GM23338 (cell line): Measurements from ENCODE around the gene CGREF1. TPM values are rescaled to one million over a fixed set of nuclear protein-coding genes. Genes with fewer than 3 reads are reported as not detected.

ENCODE experiments used
- ATAC-seq: fragments of 200-7000 bp; cut with Tn5 transposase; 3 replicates; pipeline ENCODE4 v1.9.1; 2020
- DNase-seq: peaks from one replicate; pipeline ENCODE4 v3.0.0-alpha.2; 2015; ENCODE audit warnings: low spot score
- H2AFZ ChIP-seq: fragments of 200-600 bp; sonication (generic); 2 replicates; pipeline ENCODE4 v1.8.0; 2016; ENCODE audit warnings: antibody characterized with exemption, mild to moderate bottlenecking, moderate library complexity
- H3F3A ChIP-seq: fragments of 200-600 bp; sonication (generic); replicated peaks from 2 replicates; pipeline ENCODE4 v1.8.0; 2017; ENCODE audit warnings: antibody characterized with exemption, mixed run types, low read depth
- H3K27ac ChIP-seq: fragments of 200-600 bp; sonication (generic); 2 replicates; pipeline ENCODE4 v1.6.1; 2016; ENCODE audit warnings: low read depth
- H3K27me3 ChIP-seq: fragments of 200-600 bp; sonication (generic); 2 replicates; pipeline ENCODE4 v1.8.0; 2016; ENCODE audit warnings: mild to moderate bottlenecking, mixed run types, moderate library complexity; ENCODE audit not compliant: insufficient read depth
- H3K36me3 ChIP-seq: fragments of 200-600 bp; sonication (generic); 2 replicates; pipeline ENCODE4 v1.8.0; 2016; ENCODE audit warnings: mild to moderate bottlenecking; ENCODE audit not compliant: insufficient read depth
- H3K4me1 ChIP-seq: fragments of 200-600 bp; sonication (generic); 2 replicates; pipeline ENCODE4 v1.8.0; 2016; ENCODE audit warnings: mild to moderate bottlenecking, moderate library complexity; ENCODE audit not compliant: insufficient read depth
- H3K4me2 ChIP-seq: fragments of 200-600 bp; sonication (generic); 2 replicates; pipeline ENCODE4 v1.7.1; 2017; ENCODE audit warnings: mixed run types
- H3K4me3 ChIP-seq: fragments of 200-600 bp; sonication (generic); 2 replicates; pipeline ENCODE4 v1.6.1; 2016; ENCODE audit warnings: mixed run types
- H3K79me2 ChIP-seq: fragments of 200-600 bp; sonication (generic); replicated peaks from 2 replicates; pipeline ENCODE4 v1.8.0; 2017; ENCODE audit warnings: mild to moderate bottlenecking; ENCODE audit not compliant: insufficient read depth
- H3K9me2 ChIP-seq: fragments of 200-600 bp; sonication (generic); 2 replicates; pipeline ENCODE4 v1.8.0; 2017; ENCODE audit not compliant: insufficient read depth
- H4K20me1 ChIP-seq: fragments of 200-600 bp; sonication (generic); replicated peaks from 2 replicates; pipeline ENCODE4 v1.8.0; 2017; ENCODE audit warnings: mild to moderate bottlenecking; ENCODE audit not compliant: insufficient read depth
- H3K27ac Mint-ChIP-seq: 2 replicates; pipeline ENCODE4 v1.8.0; 2020; ENCODE audit warnings: inconsistent platforms, mild to moderate bottlenecking, moderate library complexity, mixed read lengths
- H3K27me3 Mint-ChIP-seq: 3 replicates; pipeline ENCODE4 v1.8.0; 2022; ENCODE audit warnings: low read depth, mild to moderate bottlenecking, moderate library complexity, mixed read lengths, inconsistent platforms; ENCODE audit not compliant: insufficient read depth, poor library complexity
- H3K36me3 Mint-ChIP-seq: 3 replicates; pipeline ENCODE4 v1.8.0; 2021; ENCODE audit warnings: low read depth, mild to moderate bottlenecking, inconsistent platforms, moderate library complexity, mixed read lengths
- H3K4me1 Mint-ChIP-seq: 3 replicates; pipeline ENCODE4 v1.8.0; 2020; ENCODE audit warnings: mild to moderate bottlenecking, inconsistent platforms, mixed read lengths
- H3K4me3 Mint-ChIP-seq: 3 replicates; pipeline ENCODE4 v1.8.0; 2021; ENCODE audit warnings: moderate library complexity, mild to moderate bottlenecking, inconsistent platforms, mixed read lengths
- H3K9me3 Mint-ChIP-seq: 3 replicates; pipeline ENCODE4 v1.8.0; 2020; ENCODE audit warnings: moderate library complexity, mild to moderate bottlenecking, inconsistent platforms, mixed read lengths
- CREB1 ChIP-seq: fragments of 250-450 bp; sonication (Bioruptor Pico); IDR thresholded peaks from 2 replicates; pipeline ENCODE4 v1.5.0; 2020; ENCODE audit warnings: low read depth, mild to moderate bottlenecking, moderate library complexity
- EZH2phosphoT487 ChIP-seq: fragments of 200-600 bp; sonication (generic); IDR thresholded peaks from one replicate; pipeline ENCODE4 v1.8.1; 2018; ENCODE audit warnings: antibody characterized with exemption; ENCODE audit not compliant: unreplicated experiment
- JUNB ChIP-seq: IDR thresholded peaks from one replicate; pipeline ENCODE4 v1.6.1; 2016; ENCODE audit warnings: antibody characterized with exemption; ENCODE audit not compliant: unreplicated experiment
- NANOG ChIP-seq: IDR thresholded peaks from 2 replicates; pipeline ENCODE4 v1.6.1; 2016; ENCODE audit warnings: antibody characterized with exemption, borderline replicate concordance
- POLR2AphosphoS5 ChIP-seq: IDR thresholded peaks from 2 replicates; pipeline ENCODE4 v1.6.1; 2016; ENCODE audit warnings: antibody characterized with exemption, low read depth
- STAT1 ChIP-seq: IDR thresholded peaks from one replicate; pipeline ENCODE4 v1.6.1; 2016; ENCODE audit warnings: antibody characterized with exemption; ENCODE audit not compliant: unreplicated experiment
- ZNF331 ChIP-seq: fragments of 250-450 bp; sonication (Bioruptor Pico); IDR thresholded peaks from 2 replicates; pipeline ENCODE4 v1.5.0; 2020; ENCODE audit warnings: low read depth, mild to moderate bottlenecking, moderate library complexity
- polyA plus RNA-seq: library from polyadenylated mRNA; unstranded; fragments of >200 nt; fragmentation: Nextera tagmentation; extraction: Ambion mirVana; gene quantifications from 2 replicates; pipeline ENCODE4 v1.2.1, GENCODE V29; 2016
- total RNA-seq: library from RNA; depleted of rRNA; stranded (reverse); fragments of >200 nt; shearing (Covaris generic); gene quantifications from 2 replicates; pipeline ENCODE4 v1.2.3, GENCODE V29; 2014
- TF ChIP-seq, protein P1 (sequence below): fragments of 250-450 bp; sonication (Bioruptor Pico); IDR thresholded peaks from 2 replicates; pipeline ENCODE4 v1.5.0; 2020; ENCODE audit warnings: mild to moderate bottlenecking, moderate library complexity

Gene CGREF1
- total and polyA plus RNA-seq, 2 experiments from 2014 or later = 4.1 to 4.5 TPM

DNA sequence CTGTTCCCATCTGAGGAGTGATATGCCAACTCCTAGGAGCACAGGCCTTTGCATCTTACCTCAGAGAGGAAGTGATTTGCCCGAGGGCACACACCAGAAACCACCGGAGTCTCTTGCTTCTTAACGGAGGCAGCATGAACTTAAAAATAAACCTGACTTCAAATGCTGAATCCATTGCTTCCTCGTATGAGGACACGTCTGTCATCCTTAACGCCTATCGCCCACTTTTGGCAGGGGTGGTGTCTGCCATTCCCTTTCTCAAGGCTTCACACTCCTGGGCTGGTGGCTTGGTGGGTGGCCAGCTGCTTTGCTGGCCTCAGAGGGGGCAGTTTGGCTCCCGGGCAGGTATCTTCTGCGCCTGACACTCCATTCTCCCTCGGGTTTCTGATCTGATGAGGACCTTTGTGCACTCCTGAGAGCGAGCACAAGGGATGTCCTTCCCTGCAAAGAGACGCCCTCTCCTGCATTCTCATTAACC lies 16.6 kb upstream of the CGREF1 start:
- H4K20me1 ChIP-seq = peaks cover 10% of the 10 kb centered on the region; the same call in 1 of the 2 replicates
- Mint-ChIP-seq H3K9me3 (no peaks in the 10 kb centered on the region), H3K27me3 (peaks cover 10% of the 10 kb centered on the region), H3K27ac (no peak overlapping the region; the same call in 1 of the 2 replicates), H3K4me1 (peaks cover 10% of the 10 kb centered on the region; the same call in 2 of the 3 replicates), H3K36me3 (peaks cover 23% of the 10 kb centered on the region; the same call in 2 of the 3 replicates), H3K4me3 (peak overlapping the region; percentile 89)
- no peak for DNase-seq
- H3K36me3 ChIP-seq = no peaks in the 10 kb centered on the region
- no peaks in the 10 kb centered on the region for H3K27me3 ChIP-seq
- H3K79me2 ChIP-seq = peaks cover 11% of the 10 kb centered on the region
- no peaks in the 10 kb centered on the region; the same call in 1 of the 2 replicates for H3F3A ChIP-seq
- no peak overlapping the region for H3K4me3 ChIP-seq
- TF ChIP-seq ZNF331 (CRISPR knock-in tag) = no peak
- no peak for TF ChIP-seq NANOG
- no peak for TF ChIP-seq EZH2phosphoT487
- TF ChIP-seq JUNB = no peak
- TF ChIP-seq, protein P1, sequence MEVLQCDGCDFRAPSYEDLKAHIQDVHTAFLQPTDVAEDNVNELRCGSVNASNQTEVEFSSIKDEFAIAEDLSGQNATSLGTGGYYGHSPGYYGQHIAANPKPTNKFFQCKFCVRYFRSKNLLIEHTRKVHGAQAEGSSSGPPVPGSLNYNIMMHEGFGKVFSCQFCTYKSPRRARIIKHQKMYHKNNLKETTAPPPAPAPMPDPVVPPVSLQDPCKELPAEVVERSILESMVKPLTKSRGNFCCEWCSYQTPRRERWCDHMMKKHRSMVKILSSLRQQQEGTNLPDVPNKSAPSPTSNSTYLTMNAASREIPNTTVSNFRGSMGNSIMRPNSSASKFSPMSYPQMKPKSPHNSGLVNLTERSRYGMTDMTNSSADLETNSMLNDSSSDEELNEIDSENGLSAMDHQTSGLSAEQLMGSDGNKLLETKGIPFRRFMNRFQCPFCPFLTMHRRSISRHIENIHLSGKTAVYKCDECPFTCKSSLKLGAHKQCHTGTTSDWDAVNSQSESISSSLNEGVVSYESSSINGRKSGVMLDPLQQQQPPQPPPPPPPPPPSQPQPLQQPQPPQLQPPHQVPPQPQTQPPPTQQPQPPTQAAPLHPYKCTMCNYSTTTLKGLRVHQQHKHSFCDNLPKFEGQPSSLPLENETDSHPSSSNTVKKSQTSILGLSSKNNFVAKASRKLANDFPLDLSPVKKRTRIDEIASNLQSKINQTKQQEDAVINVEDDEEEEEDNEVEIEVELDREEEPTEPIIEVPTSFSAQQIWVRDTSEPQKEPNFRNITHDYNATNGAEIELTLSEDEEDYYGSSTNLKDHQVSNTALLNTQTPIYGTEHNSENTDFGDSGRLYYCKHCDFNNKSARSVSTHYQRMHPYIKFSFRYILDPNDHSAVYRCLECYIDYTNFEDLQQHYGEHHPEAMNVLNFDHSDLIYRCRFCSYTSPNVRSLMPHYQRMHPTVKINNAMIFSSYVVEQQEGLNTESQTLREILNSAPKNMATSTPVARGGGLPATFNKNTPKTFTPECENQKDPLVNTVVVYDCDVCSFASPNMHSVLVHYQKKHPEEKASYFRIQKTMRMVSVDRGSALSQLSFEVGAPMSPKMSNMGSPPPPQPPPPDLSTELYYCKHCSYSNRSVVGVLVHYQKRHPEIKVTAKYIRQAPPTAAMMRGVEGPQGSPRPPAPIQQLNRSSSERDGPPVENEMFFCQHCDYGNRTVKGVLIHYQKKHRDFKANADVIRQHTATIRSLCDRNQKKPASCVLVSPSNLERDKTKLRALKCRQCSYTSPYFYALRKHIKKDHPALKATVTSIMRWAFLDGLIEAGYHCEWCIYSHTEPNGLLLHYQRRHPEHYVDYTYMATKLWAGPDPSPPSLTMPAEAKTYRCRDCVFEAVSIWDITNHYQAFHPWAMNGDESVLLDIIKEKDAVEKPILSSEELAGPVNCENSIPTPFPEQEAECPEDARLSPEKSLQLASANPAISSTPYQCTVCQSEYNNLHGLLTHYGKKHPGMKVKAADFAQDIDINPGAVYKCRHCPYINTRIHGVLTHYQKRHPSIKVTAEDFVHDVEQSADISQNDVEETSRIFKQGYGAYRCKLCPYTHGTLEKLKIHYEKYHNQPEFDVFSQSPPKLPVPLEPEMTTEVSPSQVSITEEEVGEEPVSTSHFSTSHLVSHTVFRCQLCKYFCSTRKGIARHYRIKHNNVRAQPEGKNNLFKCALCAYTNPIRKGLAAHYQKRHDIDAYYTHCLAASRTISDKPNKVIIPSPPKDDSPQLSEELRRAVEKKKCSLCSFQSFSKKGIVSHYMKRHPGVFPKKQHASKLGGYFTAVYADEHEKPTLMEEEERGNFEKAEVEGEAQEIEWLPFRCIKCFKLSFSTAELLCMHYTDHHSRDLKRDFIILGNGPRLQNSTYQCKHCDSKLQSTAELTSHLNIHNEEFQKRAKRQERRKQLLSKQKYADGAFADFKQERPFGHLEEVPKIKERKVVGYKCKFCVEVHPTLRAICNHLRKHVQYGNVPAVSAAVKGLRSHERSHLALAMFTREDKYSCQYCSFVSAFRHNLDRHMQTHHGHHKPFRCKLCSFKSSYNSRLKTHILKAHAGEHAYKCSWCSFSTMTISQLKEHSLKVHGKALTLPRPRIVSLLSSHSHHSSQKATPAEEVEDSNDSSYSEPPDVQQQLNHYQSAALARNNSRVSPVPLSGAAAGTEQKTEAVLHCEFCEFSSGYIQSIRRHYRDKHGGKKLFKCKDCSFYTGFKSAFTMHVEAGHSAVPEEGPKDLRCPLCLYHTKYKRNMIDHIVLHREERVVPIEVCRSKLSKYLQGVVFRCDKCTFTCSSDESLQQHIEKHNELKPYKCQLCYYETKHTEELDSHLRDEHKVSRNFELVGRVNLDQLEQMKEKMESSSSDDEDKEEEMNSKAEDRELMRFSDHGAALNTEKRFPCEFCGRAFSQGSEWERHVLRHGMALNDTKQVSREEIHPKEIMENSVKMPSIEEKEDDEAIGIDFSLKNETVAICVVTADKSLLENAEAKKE = no peak
- TF ChIP-seq CREB1 (CRISPR knock-in tag) = no peak
- TF ChIP-seq STAT1 = no peak
- TF ChIP-seq POLR2AphosphoS5 = no peak
- no peak overlapping the region for H3K27ac ChIP-seq
- no peaks in the 10 kb centered on the region for H3K9me2 ChIP-seq
- H3K4me1 ChIP-seq = peaks cover 6% of the 10 kb centered on the region; the same call in 1 of the 2 replicates
- H3K4me2 ChIP-seq = no peak overlapping the region
- peak overlapping the region; percentile 97; the same call in 1 of the 2 replicates for H2AFZ ChIP-seq
- no peak for ATAC-seq
